SKM-1 treated with dmso at 0.1 percent for 144 hours (cell line): ENCODE data around the gene CRB1.
"Not testable (repeated sequence)": the region's sequence is repeated elsewhere in the genome, so short reads cannot be mapped to it uniquely, and the experiment has no call there.

Experiments used
- DNase-seq: peaks from one replicate; lab custom pipeline; 2025; ENCODE audit not compliant: unreplicated experiment; lab: John Stamatoyannopoulos, UW

The CRB1 gene

DNA sequence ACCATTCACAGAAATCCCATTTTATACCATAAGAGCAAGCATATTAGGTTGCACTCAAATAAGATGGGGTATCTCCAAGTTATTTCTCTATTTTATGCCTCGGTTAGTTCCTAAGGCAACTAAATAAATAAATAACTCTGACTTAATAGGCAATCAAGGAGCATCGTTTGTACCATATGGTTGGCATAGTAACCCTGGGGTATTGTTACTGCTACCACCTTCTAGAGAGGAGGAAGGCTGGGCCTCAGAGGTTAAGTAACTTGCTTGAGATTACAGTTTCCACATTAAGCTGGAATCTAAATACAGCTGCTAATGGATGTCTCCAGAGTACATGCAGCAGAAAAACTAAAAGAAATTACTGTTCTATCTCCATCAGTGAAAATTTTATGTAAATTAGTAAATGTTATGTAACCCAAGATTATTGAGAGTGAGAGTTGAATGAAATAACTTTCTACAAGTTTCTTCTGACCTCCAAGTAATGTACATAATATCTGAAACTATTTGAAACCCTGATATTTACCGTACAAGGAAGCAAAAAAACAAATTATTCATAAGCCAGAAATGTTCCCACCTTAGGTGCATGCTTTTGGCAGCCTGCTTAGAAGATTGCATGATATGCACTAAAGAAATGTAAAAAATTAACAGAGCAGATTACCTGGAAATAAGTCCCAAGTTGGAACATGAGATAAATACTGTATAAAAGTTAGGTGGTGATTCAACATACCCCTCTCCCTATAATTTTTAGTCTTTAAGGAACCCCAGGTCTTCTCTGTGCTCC is 127.0 kb downstream of the CRB1 start:
- DNase-seq: no peak

GRCh38 chr1:197397895-197398294 is 129.8 kb downstream of the CRB1 start:
- no peak for DNase-seq

GRCh38 chr1:197399755-197400521 is 131.9 kb downstream of the CRB1 start:
- peak; percentile 91 for DNase-seq

- no peak for DNase-seq
These were observed 132.5 kb downstream of the CRB1 start for GRCh38 chr1:197400522-197400902.

GRCh38 chr1:197402189-197402588 is 134.1 kb downstream of the CRB1 start:
- DNase-seq: no peak

DNA sequence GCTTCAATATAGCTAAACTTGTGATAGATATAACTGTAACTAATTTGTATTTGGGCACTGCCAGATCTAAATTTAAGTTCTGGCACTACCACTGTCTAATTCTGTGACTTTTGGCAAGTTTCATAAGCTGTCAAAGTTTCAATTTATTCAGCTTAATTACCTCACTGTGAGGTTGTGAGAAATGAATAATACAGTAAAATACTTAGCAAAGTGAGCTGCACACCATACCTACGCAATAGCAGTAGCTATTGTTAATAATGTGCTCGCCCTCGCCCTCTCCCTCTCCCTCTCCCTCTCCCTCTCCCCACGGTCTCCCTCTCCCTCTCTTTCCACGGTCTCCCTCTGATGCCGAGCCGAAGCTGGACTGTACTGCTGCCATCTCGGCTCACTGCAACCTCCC is 136.7 kb downstream of the CRB1 start:
- DNase-seq: not testable (repeated sequence)

- DNase-seq: not testable (repeated sequence)
These were observed 137.6 kb downstream of the CRB1 start for GRCh38 chr1:197405614-197406013.

- no peak for DNase-seq
These were observed 145.5 kb downstream of the CRB1 start for GRCh38 chr1:197413564-197413963.

GRCh38 chr1:197415221-197415620 is 147.2 kb downstream of the CRB1 start:
- no peak for DNase-seq

DNA sequence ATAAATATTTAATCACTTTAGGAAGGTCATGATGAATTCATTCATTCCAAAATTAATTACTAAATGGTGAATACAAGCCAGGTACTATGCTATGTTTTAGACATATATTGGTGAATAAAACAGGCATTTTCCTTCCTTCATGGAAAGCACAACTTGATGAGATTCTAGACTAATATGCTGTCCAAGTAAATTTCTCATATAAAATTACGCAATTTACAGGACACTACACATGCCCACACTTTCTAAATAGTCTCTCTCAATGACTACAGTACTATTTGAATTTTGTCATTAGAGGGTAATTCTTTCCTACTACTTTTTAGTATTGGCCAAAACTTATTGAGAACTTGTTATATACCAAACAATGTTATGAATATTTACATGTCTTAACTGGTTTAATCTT is 150.6 kb downstream of the CRB1 start:
- DNase-seq: no peak

- DNase-seq: no peak
These were observed 154.9 kb downstream of the CRB1 start for GRCh38 chr1:197422993-197423392.

GRCh38 chr1:197424380-197424779 is 156.3 kb downstream of the CRB1 start:
- DNase-seq: no peak

- DNase-seq: no peak
These were observed 161.3 kb downstream of the CRB1 start for GRCh38 chr1:197429372-197429771.

DNA sequence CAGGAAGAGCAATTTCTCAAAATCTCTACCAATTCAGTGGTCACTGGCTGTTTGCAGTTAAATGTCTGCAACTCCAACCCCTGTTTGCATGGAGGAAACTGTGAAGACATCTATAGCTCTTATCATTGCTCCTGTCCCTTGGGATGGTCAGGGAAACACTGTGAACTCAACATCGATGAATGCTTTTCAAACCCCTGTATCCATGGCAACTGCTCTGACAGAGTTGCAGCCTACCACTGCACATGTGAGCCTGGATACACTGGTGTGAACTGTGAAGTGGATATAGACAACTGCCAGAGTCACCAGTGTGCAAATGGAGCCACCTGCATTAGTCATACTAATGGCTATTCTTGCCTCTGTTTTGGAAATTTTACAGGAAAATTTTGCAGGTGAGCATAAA is 167.2 kb downstream of the CRB1 start:
- no peak for DNase-seq

GRCh38 chr1:197437601-197438000 is 169.5 kb downstream of the CRB1 start:
- DNase-seq: no peak

- no peak for DNase-seq
These were observed 170.1 kb downstream of the CRB1 start for GRCh38 chr1:197438010-197438790.

DNA sequence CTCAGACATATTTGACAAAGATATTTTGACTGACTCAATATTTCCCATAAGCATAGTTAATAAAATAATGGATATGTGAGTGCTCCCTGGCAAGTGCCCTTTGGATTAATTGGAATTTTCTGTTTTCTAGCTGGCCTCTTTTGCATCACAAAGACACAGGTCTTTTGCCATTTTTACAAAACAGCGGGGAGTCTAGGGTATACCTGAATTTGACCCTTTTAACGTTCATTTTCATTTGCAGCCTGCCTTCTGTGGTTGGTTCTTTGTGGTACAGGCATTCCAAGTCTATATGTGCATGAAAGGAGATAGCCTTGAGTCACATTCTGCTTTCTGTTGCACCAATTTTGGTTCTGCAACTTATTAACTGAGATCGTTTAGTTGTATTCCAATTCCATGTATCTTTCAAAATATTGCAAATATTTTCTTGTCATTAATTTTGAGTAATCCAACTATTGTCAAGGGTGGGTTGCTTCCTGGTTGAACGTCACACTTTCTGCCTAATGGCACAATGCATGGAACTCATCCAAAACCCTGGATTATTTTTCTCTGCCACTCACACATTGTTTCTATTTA is 171.7 kb downstream of the CRB1 start:
- no peak for DNase-seq

GRCh38 chr1:197440715-197441114 is 172.7 kb downstream of the CRB1 start:
- no peak for DNase-seq

DNA sequence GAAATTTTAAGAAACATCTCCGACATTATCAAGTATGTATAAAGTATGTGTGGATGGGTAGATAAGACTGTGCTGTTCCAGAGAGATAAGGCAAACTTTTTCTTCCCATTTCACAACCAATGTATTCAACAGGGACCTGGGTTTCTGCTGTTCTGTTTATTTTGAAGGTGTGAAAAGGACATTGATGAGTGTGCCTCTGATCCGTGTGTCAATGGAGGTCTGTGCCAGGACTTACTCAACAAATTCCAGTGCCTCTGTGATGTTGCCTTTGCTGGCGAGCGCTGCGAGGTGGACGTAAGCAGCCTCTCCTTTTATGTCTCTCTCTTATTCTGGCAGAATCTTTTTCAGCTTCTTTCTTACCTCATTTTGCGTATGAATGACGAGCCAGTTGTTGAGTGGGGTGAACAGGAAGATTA is 174.0 kb downstream of the CRB1 start:
- DNase-seq: no peak

DNA sequence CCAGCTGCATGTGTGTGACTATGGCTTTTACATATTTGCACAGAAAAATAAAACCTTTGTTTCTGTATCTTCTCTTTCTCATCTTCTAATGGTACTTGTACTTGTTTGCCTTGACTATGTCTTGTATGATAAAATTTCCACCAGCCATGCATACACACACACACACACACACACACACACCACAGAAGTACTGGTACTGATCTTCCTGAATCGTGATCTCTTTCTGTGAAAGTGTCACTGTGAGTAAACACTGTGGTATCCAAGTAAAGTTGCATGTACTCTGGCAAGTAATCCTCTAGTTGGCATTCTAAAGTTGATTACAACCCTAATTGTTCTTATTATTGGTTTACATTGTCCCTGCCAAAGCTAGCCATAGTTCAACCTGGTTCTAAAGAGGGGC is 176.7 kb downstream of the CRB1 start:
- DNase-seq: no peak

DNA sequence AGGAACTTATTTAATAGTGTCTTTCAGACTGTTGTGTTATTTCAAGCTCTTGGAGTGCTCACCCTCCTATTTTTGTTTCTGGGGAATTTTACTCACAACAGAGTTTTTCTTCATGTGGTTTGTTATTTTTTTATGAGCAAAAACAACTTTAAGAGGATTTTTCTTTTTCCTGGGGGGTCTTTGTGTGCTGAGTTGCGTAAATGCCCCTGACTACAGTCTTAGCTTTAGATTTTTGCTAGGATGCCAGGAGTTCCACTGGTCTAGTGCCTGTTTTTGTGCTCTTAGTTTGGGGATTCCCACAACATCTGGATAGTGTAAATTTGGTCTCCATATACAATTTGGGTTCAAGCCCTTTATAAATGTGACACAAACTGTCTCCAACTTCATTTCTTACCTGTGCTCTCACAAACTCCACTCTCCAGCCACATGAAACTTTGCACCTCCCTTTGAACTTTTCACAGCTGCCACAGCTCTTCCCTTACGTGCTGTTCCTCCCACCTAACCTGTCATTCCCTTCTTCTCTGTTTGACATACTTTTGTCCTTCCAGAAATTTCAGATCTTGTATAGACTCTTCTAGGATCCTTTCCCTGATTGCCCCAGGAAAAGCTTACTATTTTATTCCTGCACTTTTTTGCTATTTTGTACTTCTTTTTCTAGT is 180.2 kb downstream of the CRB1 start:
- DNase-seq: no peak
